ENCODE data around the gene SNED1. TPM values are rescaled to one million over a fixed set of nuclear protein-coding genes. Genes with fewer than 3 reads are reported as not detected.

SNED1 gene
- total RNA-seq, 1 donor from 2014 or later: 19.4 TPM

DNA sequence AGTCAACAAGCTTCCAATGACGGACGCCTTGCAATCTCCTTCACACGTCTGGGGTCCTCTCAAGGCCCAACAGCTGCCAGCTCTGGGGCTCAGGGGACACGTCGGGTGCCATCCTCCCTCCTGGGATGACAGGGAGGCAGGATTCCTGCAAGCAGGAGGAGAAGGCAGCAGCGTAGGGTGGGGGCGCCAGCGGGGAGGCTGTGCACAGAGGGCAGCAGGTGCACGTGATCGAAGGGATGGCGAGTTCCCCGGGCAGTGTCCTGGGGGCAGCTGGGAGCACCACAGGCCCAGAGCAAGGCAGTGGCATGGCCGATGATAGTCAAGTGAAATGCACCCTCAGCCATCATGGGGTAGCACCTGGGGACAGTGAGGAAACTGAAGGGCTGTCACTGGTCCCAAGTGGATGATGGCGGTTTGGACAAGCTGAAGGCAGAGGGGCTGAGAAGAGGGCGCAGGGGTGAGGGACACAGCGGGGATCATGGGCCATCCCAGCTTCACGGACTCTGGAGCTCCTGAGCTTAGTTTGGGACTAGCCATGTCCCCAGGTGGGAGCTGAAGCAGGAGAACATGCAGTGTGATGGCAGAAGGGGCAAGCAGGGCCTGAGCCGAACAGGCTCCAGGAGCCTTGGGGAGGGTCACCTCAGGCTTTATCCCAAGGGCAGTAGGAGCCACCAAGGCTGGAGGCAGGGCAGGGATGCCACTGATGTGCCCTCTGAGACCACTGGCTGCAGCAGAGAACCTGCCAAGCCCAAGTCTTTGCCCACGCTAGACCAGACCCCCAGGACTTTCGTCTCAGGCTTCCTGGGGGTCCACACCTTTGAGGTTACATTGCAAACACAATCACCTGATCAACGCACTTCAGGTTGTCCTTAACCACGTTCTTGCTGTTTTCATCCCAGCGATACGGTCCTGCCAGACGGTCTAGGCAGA is 16.3 kb upstream of the SNED1 start:
- no peaks in the 10 kb centered on the region for H3K9me3 Mint-ChIP-seq (ENCODE audit: unreplicated experiment)
- TF ChIP-seq, protein P1, sequence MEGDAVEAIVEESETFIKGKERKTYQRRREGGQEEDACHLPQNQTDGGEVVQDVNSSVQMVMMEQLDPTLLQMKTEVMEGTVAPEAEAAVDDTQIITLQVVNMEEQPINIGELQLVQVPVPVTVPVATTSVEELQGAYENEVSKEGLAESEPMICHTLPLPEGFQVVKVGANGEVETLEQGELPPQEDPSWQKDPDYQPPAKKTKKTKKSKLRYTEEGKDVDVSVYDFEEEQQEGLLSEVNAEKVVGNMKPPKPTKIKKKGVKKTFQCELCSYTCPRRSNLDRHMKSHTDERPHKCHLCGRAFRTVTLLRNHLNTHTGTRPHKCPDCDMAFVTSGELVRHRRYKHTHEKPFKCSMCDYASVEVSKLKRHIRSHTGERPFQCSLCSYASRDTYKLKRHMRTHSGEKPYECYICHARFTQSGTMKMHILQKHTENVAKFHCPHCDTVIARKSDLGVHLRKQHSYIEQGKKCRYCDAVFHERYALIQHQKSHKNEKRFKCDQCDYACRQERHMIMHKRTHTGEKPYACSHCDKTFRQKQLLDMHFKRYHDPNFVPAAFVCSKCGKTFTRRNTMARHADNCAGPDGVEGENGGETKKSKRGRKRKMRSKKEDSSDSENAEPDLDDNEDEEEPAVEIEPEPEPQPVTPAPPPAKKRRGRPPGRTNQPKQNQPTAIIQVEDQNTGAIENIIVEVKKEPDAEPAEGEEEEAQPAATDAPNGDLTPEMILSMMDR (IDR thresholded peaks at IDR 0.05): no peak
- no peak for DNase-seq (ENCODE audit: extremely low spot score, unreplicated experiment)

DNA sequence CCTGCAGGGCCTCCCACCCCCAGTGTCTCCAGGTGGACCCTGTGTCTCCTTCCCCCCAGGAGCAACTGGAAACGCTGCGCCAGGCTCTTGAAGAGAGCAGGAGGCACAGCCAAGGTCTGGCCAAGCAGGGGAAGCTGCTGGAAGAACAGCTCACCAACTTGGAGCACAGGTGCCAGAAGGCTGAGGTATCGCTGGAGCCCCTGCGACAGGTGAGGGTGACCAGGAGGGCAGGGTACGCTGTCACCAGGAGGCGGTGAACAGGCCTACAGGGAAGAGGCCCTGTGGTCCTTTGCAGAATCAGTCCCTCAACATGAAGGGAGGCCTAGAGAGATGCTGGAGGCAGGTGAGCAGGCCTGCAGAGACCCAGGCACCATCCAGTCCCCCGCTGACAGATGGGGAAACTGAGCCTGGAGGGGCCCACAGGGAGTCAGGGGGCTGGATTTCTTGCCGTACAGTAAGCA is 15.6 kb upstream of the SNED1 start:
- TF ChIP-seq, protein P1 (IDR thresholded peaks at IDR 0.05): no peak
- no peak overlapping the region for H3K27ac Mint-ChIP-seq (ENCODE audit: unreplicated experiment)
- H3K4me1 Mint-ChIP-seq (ENCODE audit: unreplicated experiment): peaks cover 12% of the 10 kb centered on the region
- H3K9me3 Mint-ChIP-seq (ENCODE audit: unreplicated experiment): no peaks in the 10 kb centered on the region
- H3K4me3 Mint-ChIP-seq (ENCODE audit: unreplicated experiment): no peak overlapping the region
- peaks cover 25% of the 10 kb centered on the region for H3K27me3 Mint-ChIP-seq (ENCODE audit: unreplicated experiment)
- H3K36me3 Mint-ChIP-seq (ENCODE audit: unreplicated experiment): no peaks in the 10 kb centered on the region
- no peak for DNase-seq (ENCODE audit: extremely low spot score, unreplicated experiment)

More for the DNA sequence above, 16.3 kb upstream of the SNED1 start:
- H3K4me3 Mint-ChIP-seq (ENCODE audit: unreplicated experiment): no peak overlapping the region
- no peak overlapping the region for H3K27ac Mint-ChIP-seq (ENCODE audit: unreplicated experiment)
- H3K27me3 Mint-ChIP-seq (ENCODE audit: unreplicated experiment): peaks cover 25% of the 10 kb centered on the region
- peaks cover 5% of the 10 kb centered on the region for H3K4me1 Mint-ChIP-seq (ENCODE audit: unreplicated experiment)
- H3K36me3 Mint-ChIP-seq (ENCODE audit: unreplicated experiment): no peaks in the 10 kb centered on the region

DNA sequence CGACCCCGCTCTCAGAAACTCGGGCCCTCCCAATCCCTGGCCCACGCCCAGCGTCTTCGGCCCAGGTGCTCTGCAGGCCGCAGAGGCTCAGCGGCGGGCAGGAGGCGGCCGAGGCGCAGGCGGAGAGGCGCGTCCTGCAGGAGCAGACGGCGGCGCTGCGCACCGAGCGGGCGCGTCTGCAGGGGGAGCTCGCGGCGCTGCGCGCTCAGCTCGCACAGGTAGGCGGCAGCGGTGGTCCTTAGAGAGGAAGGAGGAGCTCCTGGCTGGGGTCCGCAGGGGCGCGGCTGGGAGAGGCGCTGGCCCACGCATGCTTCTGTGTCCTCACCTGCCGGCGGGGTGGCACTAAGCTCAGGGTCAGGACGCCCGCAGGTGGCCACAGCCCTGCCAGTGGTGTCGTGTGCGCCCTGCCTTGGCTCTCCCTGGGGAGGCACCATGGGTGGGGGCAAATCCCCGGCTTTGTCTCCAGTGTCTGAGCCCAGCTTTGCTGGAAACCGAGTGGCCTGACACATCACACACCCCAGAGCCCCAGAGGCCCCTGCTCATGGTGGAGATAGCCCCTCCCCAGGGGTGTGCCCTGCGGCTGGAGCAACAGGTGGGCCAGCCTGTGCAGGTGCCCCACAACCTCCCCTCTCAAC is 14.9 kb upstream of the SNED1 start:
- Mint-ChIP-seq H3K4me1 (ENCODE audit: unreplicated experiment) (peaks cover 18% of the 10 kb centered on the region), H3K4me3 (ENCODE audit: unreplicated experiment) (no peak overlapping the region), H3K9me3 (ENCODE audit: unreplicated experiment) (no peaks in the 10 kb centered on the region), H3K36me3 (ENCODE audit: unreplicated experiment) (no peaks in the 10 kb centered on the region), H3K27me3 (ENCODE audit: unreplicated experiment) (peaks cover 25% of the 10 kb centered on the region), H3K27ac (ENCODE audit: unreplicated experiment) (no peak overlapping the region)
- no peak for DNase-seq (ENCODE audit: extremely low spot score, unreplicated experiment)
- TF ChIP-seq, protein P1 (IDR thresholded peaks at IDR 0.05): peak; percentile 56

- no peaks in the 10 kb centered on the region for H3K36me3 Mint-ChIP-seq (ENCODE audit: unreplicated experiment)
- H3K9me3 Mint-ChIP-seq (ENCODE audit: unreplicated experiment): no peaks in the 10 kb centered on the region
- peaks cover 23% of the 10 kb centered on the region for H3K4me1 Mint-ChIP-seq (ENCODE audit: unreplicated experiment)
- no peak overlapping the region for H3K27ac Mint-ChIP-seq (ENCODE audit: unreplicated experiment)
- peaks cover 25% of the 10 kb centered on the region for H3K27me3 Mint-ChIP-seq (ENCODE audit: unreplicated experiment)
- H3K4me3 Mint-ChIP-seq (ENCODE audit: unreplicated experiment): no peak overlapping the region
- no peak for DNase-seq (ENCODE audit: extremely low spot score, unreplicated experiment)
- TF ChIP-seq, protein P1 (IDR thresholded peaks at IDR 0.05): no peak
These were observed 14.4 kb upstream of the SNED1 start for GRCh38 chr2:240983996-240984498.

Data from osteocyte (in vitro differentiated cells).